Spleen (tissue), 11 donors: ENCODE measurements around the gene CAPN10. TPM values are rescaled to one million over a fixed set of nuclear protein-coding genes. Genes with fewer than 3 reads are reported as not detected.
A peak's percentile ranks its signal among the peaks of the same experiment; 100 is the strongest.

Experiments
- DNase-seq: peaks from one replicate; pipeline ENCODE4 v3.0.0-alpha.2; 2020
- H3K27ac ChIP-seq, 8 donors: fragments of 200-600 bp; sonication (generic) in 7 of 8; 1 replicate in 4 of 8; 2 replicates in 4 of 8; pipeline versions ENCODE4 v1.5.0 to v1.8.0; 2016 to 2021; ENCODE audit warnings: inconsistent platforms in 4 of 8, mild to moderate bottlenecking in 4 of 8, moderate library complexity in 1 of 8
- H3K27me3 ChIP-seq, 7 donors: fragments of 200-600 bp; sonication (generic) in 6 of 7; replicated peaks in 1 of 7; 1 replicate in 4 of 7; 2 replicates in 3 of 7; pipeline versions ENCODE4 v1.5.0 to v1.8.0; 2016 to 2021; ENCODE audit warnings: inconsistent platforms in 3 of 7, mild to moderate bottlenecking in 1 of 7
- H3K36me3 ChIP-seq, 6 donors: fragments of 200-600 bp; sonication (generic) in 5 of 6; 1 replicate in 4 of 6; 2 replicates in 2 of 6; pipeline versions ENCODE4 v1.5.0 to v1.8.0; 2016 to 2021; ENCODE audit warnings: inconsistent platforms in 2 of 6
- H3K4me1 ChIP-seq, 6 donors: fragments of 200-600 bp; sonication (generic) in 5 of 6; 1 replicate in 3 of 6; 2 replicates in 3 of 6; pipeline versions ENCODE4 v1.5.0 to v1.8.0; 2016 to 2021; ENCODE audit warnings: inconsistent platforms in 3 of 6
- H3K4me3 ChIP-seq, 8 donors: fragments of 200-600 bp; sonication (generic) in 7 of 8; 1 replicate in 4 of 8; 2 replicates in 4 of 8; pipeline versions ENCODE4 v1.5.0 to v1.8.0; 2016 to 2021; ENCODE audit warnings: inconsistent platforms in 4 of 8, mild to moderate bottlenecking in 4 of 8, moderate library complexity in 2 of 8
- H3K9me3 ChIP-seq, 8 donors: fragments of 200-600 bp; sonication (generic) in 7 of 8; 1 replicate in 4 of 8; 2 replicates in 4 of 8; pipeline versions ENCODE4 v1.5.0 to v1.8.0; 2016 to 2021; ENCODE audit warnings: inconsistent platforms in 4 of 8
- CTCF ChIP-seq, 11 experiments: fragments of 200-600 bp in 7 of 11; fragments of 450-650 bp in 4 of 11; sonication (generic) in 4 of 11; IDR thresholded peaks in 8 of 11; conservative IDR thresholded peaks in 3 of 11; 1 replicate in 7 of 11; 2 replicates in 4 of 11; pipeline versions ENCODE4 v1.4.0 to v1.8.0; 2016 to 2021; ENCODE audit warnings: antibody characterized with exemption in 11 of 11, inconsistent platforms in 4 of 11, mild to moderate bottlenecking in 1 of 11
- POLR2A ChIP-seq, 3 donors: fragments of 450-650 bp; IDR thresholded peaks; one replicate each; pipeline ENCODE4 v1.5.1; 2017; ENCODE audit warnings: antibody characterized with exemption in 3 of 3, mild to moderate bottlenecking in 1 of 3
- POLR2AphosphoS5 ChIP-seq, 3 donors: sonication (generic); formaldehyde crosslinking; IDR thresholded peaks; one replicate each; pipeline ENCODE4 v1.5.1; 2017; ENCODE audit warnings: antibody characterized with exemption in 3 of 3
- WGBS, 5 donors: extraction: QIAGEN DNeasy Blood & Tissue Kit in 3 of 5; methylation state at CpG; one replicate each; pipeline versions ENCODE4 v1.1.5 to v1.1.7; 2013 to 2018; 5-methylcytosine and 5-hydroxymethylcytosine counted together
- intact Hi-C: fragments of 100-400 bp; cut with DNase I; formaldehyde crosslinking; loops from one replicate; pipeline ENCODE4 v1.15.0; 2023; ENCODE audit warnings: low total_unique reads
- polyA plus RNA-seq, 3 donors: library from polyadenylated mRNA; stranded (reverse); fragments of 200-250 nt; gene quantifications; one replicate each; pipeline ENCODE4 v1.2.1, GENCODE V29; 2013
- total RNA-seq, 7 donors: library from RNA; depleted of rRNA in 3 of 7; stranded (reverse); fragments of >200 nt in 3 of 7; fragmentation: NEBNext Ultra II Directional in 4 of 7; extraction: Animal tissue kit (Norgen Biotek cat#: 25700) in 4 of 7; gene quantifications; one replicate each; pipeline versions ENCODE4 v1.1.0 to v1.2.1, GENCODE V29; 2016 to 2021
- donor health status: healthy with polysubstance abuse.
- donor health status: DM: no; HTN: no; CAD: no; lungs with moderate emphysema.
- donor health status: DM: no; HTN: no; CAD: no.
- donor health status: Bipolar disorder and iron deficiency.
- donor health status: healthy.
- donor health status: DM: no; HTN: no; CAD: no.
- donor health status: DM: yes; HTN: yes; CAD: no.

CAPN10 gene
- total and polyA plus RNA-seq, 10 donors, result 34.7 to 83.1 (median 60.5) TPM

- no peaks in the 10 kb centered on the region for H3K27me3 ChIP-seq
- DNase-seq, result peak; percentile 49
- intact Hi-C loops, result no loop called here
- no peak overlapping the region for H3K4me3 ChIP-seq
- peaks cover 0 to 33% (median 24%) of the 10 kb centered on the region in 8 donors for H3K9me3 ChIP-seq
- H3K4me1 ChIP-seq, result peaks cover 0 to 7% (median 1%) of the 10 kb centered on the region in 6 donors
- no peak for TF ChIP-seq CTCF (IDR thresholded peaks at IDR 0.05 in 8 of 11, conservative IDR thresholded peaks at IDR 0.05 in 3 of 11)
- TF ChIP-seq POLR2AphosphoS5 (IDR thresholded peaks at IDR 0.05), result no peak
- TF ChIP-seq POLR2A (IDR thresholded peaks at IDR 0.05), result no peak
- H3K27ac ChIP-seq, result no peak overlapping the region
- 88 to 100% (median 100%) methylated on average over 1 of the region's 1 CpG for WGBS, 5 donors
- peaks cover 0 to 33% (median 2%) of the 10 kb centered on the region in 6 donors for H3K36me3 ChIP-seq
Measured at GRCh38 chr2:240632306-240632721, 45.8 kb downstream of the CAPN10 start.

- no peak for TF ChIP-seq CTCF (IDR thresholded peaks at IDR 0.05 in 8 of 11, conservative IDR thresholded peaks at IDR 0.05 in 3 of 11)
- no peak for TF ChIP-seq POLR2AphosphoS5 (IDR thresholded peaks at IDR 0.05)
- TF ChIP-seq POLR2A (IDR thresholded peaks at IDR 0.05), result no peak
- no peaks in the 10 kb centered on the region for H3K27me3 ChIP-seq
- DNase-seq, result peak; percentile 32
- WGBS, 5 donors, result 70 to 86% (median 83%) methylated on average over 2 to 6 of the region's 6 CpGs
- H3K36me3 ChIP-seq, result peaks cover 0 to 21% (median under 1%) of the 10 kb centered on the region in 6 donors
- intact Hi-C loops, result no loop called here
- H3K4me3 ChIP-seq, result no peak overlapping the region
- no peak overlapping the region for H3K27ac ChIP-seq
- H3K9me3 ChIP-seq, result peaks cover 0 to 36% (median 24%) of the 10 kb centered on the region in 8 donors
- H3K4me1 ChIP-seq, result no peaks in the 10 kb centered on the region
Measured at GRCh38 chr2:240635121-240635997, 48.8 kb downstream of the CAPN10 start.

GRCh38 chr2:240635998-240636547 lies 49.5 kb downstream of the CAPN10 start:
- WGBS, 5 donors, result 65 to 89% (median 88%) methylated on average over 1 to 3 of the region's 3 CpGs
- TF ChIP-seq CTCF (IDR thresholded peaks at IDR 0.05 in 8 of 11, conservative IDR thresholded peaks at IDR 0.05 in 3 of 11) (no peak), POLR2AphosphoS5 (IDR thresholded peaks at IDR 0.05) (no peak), POLR2A (IDR thresholded peaks at IDR 0.05) (no peak)
- DNase-seq, result peak; percentile 54
- intact Hi-C loops, result no loop called here
- no peaks in the 10 kb centered on the region for H3K27me3 ChIP-seq
- H3K9me3 ChIP-seq, result peaks cover 0 to 36% (median 24%) of the 10 kb centered on the region in 8 donors
- no peaks in the 10 kb centered on the region for H3K4me1 ChIP-seq
- peaks cover 0 to 14% (median 0%) of the 10 kb centered on the region in 6 donors for H3K36me3 ChIP-seq
- H3K27ac ChIP-seq, result no peak overlapping the region
- no peak overlapping the region for H3K4me3 ChIP-seq

GRCh38 chr2:240636563-240637115 lies 50.1 kb downstream of the CAPN10 start:
- TF ChIP-seq POLR2AphosphoS5 (IDR thresholded peaks at IDR 0.05) (no peak), POLR2A (IDR thresholded peaks at IDR 0.05) (no peak), CTCF (IDR thresholded peaks at IDR 0.05 in 8 of 11, conservative IDR thresholded peaks at IDR 0.05 in 3 of 11) (no peak)
- intact Hi-C loops, result no loop called here
- 82 to 91% (median 86%) methylated on average over 10 to 11 of the region's 11 CpGs for WGBS, 5 donors
- Histone ChIP-seq H3K4me3 (no peak overlapping the region), H3K36me3 (peaks cover 0 to 8% (median 0%) of the 10 kb centered on the region in 6 donors), H3K9me3 (peaks cover 0 to 36% (median 24%) of the 10 kb centered on the region in 8 donors), H3K27me3 (no peaks in the 10 kb centered on the region), H3K27ac (no peak overlapping the region), H3K4me1 (no peaks in the 10 kb centered on the region)
- DNase-seq, result peak; percentile 60
